ENCODE results near the gene ABCG4. TPM values are rescaled to one million over a fixed set of nuclear protein-coding genes. Genes with fewer than 3 reads are reported as not detected.

Gene ABCG4
- total and polyA plus RNA-seq, 9 of the 15 experiments (the other 6 are each of a cell fraction or from before 2014, with no cell fraction given) = 0.03 to 0.11 (median 0.07) TPM; not detected in 4

GRCh38 chr11:119181677-119182412, 33.0 kb downstream of the ABCG4 start (continued):
- TF ChIP-seq ETV1 (tag; conservative IDR thresholded peaks at IDR 0.05; ENCODE audit: low read depth) = 0 out of 2 replicates have a peak, but pooled peaks have one; percentile 22
- 0 out of 2 replicates have a peak, but pooled peaks have one; percentile 38 for TF ChIP-seq MTA1 (IDR thresholded peaks at IDR 0.05; ENCODE audit: borderline replicate concordance)
- peak; percentile 73 for TF ChIP-seq GABPA (tag; conservative IDR thresholded peaks at IDR 0.05; ENCODE audit: low read depth)
- peak; percentile 70 for TF ChIP-seq PRDM10 (IDR thresholded peaks at IDR 0.05; ENCODE audit: partially characterized antibody)
- no peak for TF ChIP-seq MYBL2 (IDR thresholded peaks at IDR 0.05; ENCODE audit: low read depth)
- no peak for TF ChIP-seq MYBL2 (CRISPR knock-in tag; IDR thresholded peaks at IDR 0.05; ENCODE audit: borderline replicate concordance)
- TF ChIP-seq SMARCB1 (IDR thresholded peaks at IDR 0.05; ENCODE audit: insufficient read length, low read depth) = no peak
- no peak for TF ChIP-seq ZNF217 (CRISPR knock-in tag; IDR thresholded peaks at IDR 0.05)
- TF ChIP-seq HMGN3 (IDR thresholded peaks at IDR 0.05; ENCODE audit: borderline replicate concordance, extremely low read depth, insufficient read length, low read depth, low read length) = peak; percentile 26
- TF ChIP-seq SAFB (IDR thresholded peaks at IDR 0.05; ENCODE audit: borderline replicate concordance, low read depth, low read length) = no peak
- TF ChIP-seq ZBTB40 (IDR thresholded peaks at IDR 0.05) = peak; percentile 83
- no peak for TF ChIP-seq ZBTB40 (CRISPR knock-in tag; IDR thresholded peaks at IDR 0.05)
- TF ChIP-seq ZNF764 (CRISPR knock-in tag; IDR thresholded peaks at IDR 0.05; ENCODE audit: low read depth) = no peak
- peak; percentile 43; the same call in 1 of the 2 replicates for TF ChIP-seq MAX (CRISPR knock-in tag; IDR thresholded peaks at IDR 0.05)
